ENCODE results near the gene ITGBL1. TPM values are rescaled to one million over a fixed set of nuclear protein-coding genes. Genes with fewer than 3 reads are reported as not detected.

Gene ITGBL1
- total and polyA plus RNA-seq, 2 of the 8 experiments (the other 6 are each of a cell fraction or from before 2014, with no cell fraction given): not detected

GRCh38 chr13:101645871-101646270 is 193.4 kb downstream of the ITGBL1 start:
- Histone ChIP-seq H2AFZ (ENCODE audit: low read length) (0 out of 2 replicates have a peak overlapping the region, but pooled peaks have one; percentile 62), H3K4me3 (ENCODE audit: extremely low read depth in 1 of 4, insufficient read depth in 2 of 4, low read depth in 3 of 4, low read length in 4 of 4) (no peak overlapping the region), H3K23me2 (ENCODE audit: low read depth, low read length) (no peaks in the 10 kb centered on the region; the same call in 1 of the 2 replicates), H2AK5ac (ENCODE audit: low read depth, low read length) (no peak overlapping the region), H3K9ac (replicated peaks in 1 of 4; ENCODE audit: extremely low read depth in 1 of 4, low read depth in 3 of 4, low read length in 3 of 4) (no peak overlapping the region), H3K14ac (ENCODE audit: insufficient read length) (no peak overlapping the region), H2BK12ac (ENCODE audit: low read depth, low read length) (no peak overlapping the region), H3K79me1 (ENCODE audit: low read depth, low read length) (no peaks in the 10 kb centered on the region), H4K20me1 (replicated peaks in 1 of 2; ENCODE audit: control insufficient read depth in 1 of 2, insufficient read depth in 2 of 2, low read length in 2 of 2) (no peaks in the 10 kb centered on the region), H2BK5ac (ENCODE audit: low read depth, low read length) (no peak overlapping the region), H4K5ac (ENCODE audit: insufficient read length, low read depth, low read length) (no peak overlapping the region), H3K56ac (replicated peaks; ENCODE audit: insufficient read length, low read depth, low read length) (no peak overlapping the region), H2BK120ac (replicated peaks; ENCODE audit: low read depth, low read length) (no peak overlapping the region), H2BK20ac (ENCODE audit: low read length) (no peak overlapping the region), H3K4me2 (ENCODE audit: insufficient read depth in 1 of 2, low read depth in 2 of 2, low read length in 2 of 2) (no peak overlapping the region), H3K4me1 (replicated peaks in 1 of 4; ENCODE audit: control insufficient read depth in 3 of 4, insufficient read depth in 4 of 4, low read length in 3 of 4) (no peaks in the 10 kb centered on the region), H4K8ac (ENCODE audit: extremely low read depth, insufficient read depth, low read length) (no peak overlapping the region), H3K23ac (ENCODE audit: insufficient read length) (no peak overlapping the region), H3K27me3 (replicated peaks in 1 of 4; ENCODE audit: control insufficient read depth in 3 of 4, extremely low read depth in 1 of 4, insufficient read depth in 3 of 4, low read length in 3 of 4) (no peaks in the 10 kb centered on the region), H3K36me3 (ENCODE audit: control insufficient read depth in 2 of 4, insufficient read depth in 4 of 4, low read length in 3 of 4) (no peaks in the 10 kb centered on the region), H3K18ac (ENCODE audit: extremely low read depth, low read length) (no peak overlapping the region), H4K91ac (replicated peaks; ENCODE audit: insufficient read length, low read length) (no peak overlapping the region), H3K9me3 (ENCODE audit: insufficient read depth in 2 of 2, low read depth in 1 of 2, low read length in 1 of 2) (no peaks in the 10 kb centered on the region), H2BK15ac (ENCODE audit: low read length) (no peak overlapping the region), H3K79me2 (ENCODE audit: control insufficient read depth in 1 of 2, insufficient read depth in 2 of 2, low read length in 2 of 2) (no peaks in the 10 kb centered on the region), H3K27ac (ENCODE audit: low read depth, low read length) (no peak overlapping the region), H3K4ac (replicated peaks; ENCODE audit: insufficient read length, low read depth, low read length) (no peak overlapping the region)
- DNase-seq (ENCODE audit: low read depth in 1 of 2, low spot score in 2 of 2): no peak
- CTCF ChIA-PET (ENCODE audit: partially characterized antibody): interaction anchor here (0.6 kb wide), 1 partner anchor 11 kb away, joined by 3 read pairs; no protein-coding TSS in a partner anchor
- TF ChIP-seq E2F6 (IDR thresholded peaks at IDR 0.05) (no peak), KDM5A (IDR thresholded peaks at IDR 0.05; ENCODE audit: low read length) (no peak), BACH1 (IDR thresholded peaks at IDR 0.05; ENCODE audit: low read length) (no peak), CBX5 (IDR thresholded peaks at IDR 0.05; ENCODE audit: low read depth, low read length) (no peak), SP4 (IDR thresholded peaks at IDR 0.05; ENCODE audit: low read length) (no peak), GTF2F1 (IDR thresholded peaks at IDR 0.05; ENCODE audit: borderline replicate concordance, low read depth, low read length) (no peak), SUZ12 (IDR thresholded peaks at IDR 0.05; ENCODE audit: low read length) (no peak), SP1 (IDR thresholded peaks at IDR 0.05; ENCODE audit: low read depth, low read length) (no peak), RBBP5 (IDR thresholded peaks at IDR 0.05; ENCODE audit: borderline replicate concordance, low read depth, low read length) (no peak)
- no peak for FAIRE-seq
- POLR2A ChIA-PET (ENCODE audit: partially characterized antibody): no interaction called here
- WGBS, 2 experiments (ENCODE audit: extremely low coverage in 1 of 2, insufficient coverage in 1 of 2, insufficient read length in 1 of 2, insufficient replicate concordance in 2 of 2, low coverage in 1 of 2, low lambda C conversion rate in 2 of 2, missing lambda C conversion rate in 1 of 2): 100% methylated on average over 1 of the region's 1 CpG; no CpG with 5 or more reads in 1 of the 2 experiments
